Esophagus muscularis mucosa (tissue), 3 donors: ENCODE data around the gene AVPR1A.

Source experiments
- CTCF ChIP-seq, 3 experiments: fragments of 200-600 bp in 2 of 3; fragments of 450-650 bp in 1 of 3; sonication (generic) in 2 of 3; IDR thresholded peaks; one replicate each; pipeline ENCODE4 v1.5.1; 2017 to 2019; ENCODE audit warnings: antibody characterized with exemption in 3 of 3, mild to moderate bottlenecking in 2 of 3, moderate library complexity in 1 of 3
- POLR2A ChIP-seq: fragments of 450-650 bp; IDR thresholded peaks from one replicate; pipeline ENCODE4 v1.6.1; 2017; ENCODE audit warnings: antibody characterized with exemption, moderate library complexity, mild to moderate bottlenecking, low read depth

GRCh38 chr12:63132201-63132600 lies 18.8 kb downstream of the AVPR1A start:
- TF ChIP-seq CTCF (IDR thresholded peaks at IDR 0.05) (no peak), POLR2A (no peak)
